H54 (cell line): ENCODE measurements around the gene NDRG2.
"Not testable (repeated sequence)": the region's sequence is repeated elsewhere in the genome, so short reads cannot be mapped to it uniquely, and the experiment has no call there.

ENCODE experiments used
- DNase-seq: peaks from one replicate; pipeline ENCODE4 v3.0.0; 2011; ENCODE audit warnings: low spot score, mixed read lengths; ENCODE audit not compliant: insufficient read length
- FAIRE-seq: peaks from 3 replicates; lab custom pipeline; 2011; peaks lifted over from hg19 to GRCh38; lab: Jason Lieb, UNC
- POLR2A ChIP-seq: IDR thresholded peaks from 2 replicates; pipeline ENCODE4 v1.6.1; 2011; ENCODE audit warnings: low read depth, mild to moderate bottlenecking, low read length

Gene NDRG2

DNA sequence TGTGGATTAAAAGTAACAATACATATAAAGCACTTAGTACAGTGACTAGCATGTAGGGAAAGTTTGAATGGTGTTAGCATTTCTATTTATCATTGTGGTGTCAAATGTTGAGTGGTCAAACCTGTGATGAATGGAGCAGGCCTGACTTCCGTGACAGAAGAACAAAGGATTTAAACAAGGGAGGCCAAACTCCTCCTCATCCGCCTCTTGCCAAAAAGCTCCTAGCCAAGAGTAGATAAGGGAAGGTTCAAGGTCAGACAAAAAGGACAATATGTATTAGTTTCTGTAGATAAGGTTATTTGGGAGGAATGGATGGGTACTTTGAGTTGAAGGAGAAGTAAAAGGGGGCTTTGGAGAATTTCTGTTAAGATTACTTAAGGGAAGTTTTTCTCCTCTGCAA, 23.8 kb upstream of the NDRG2 start:
- FAIRE-seq, result no peak
- TF ChIP-seq POLR2A, result no peak
- DNase-seq, result no peak

DNA sequence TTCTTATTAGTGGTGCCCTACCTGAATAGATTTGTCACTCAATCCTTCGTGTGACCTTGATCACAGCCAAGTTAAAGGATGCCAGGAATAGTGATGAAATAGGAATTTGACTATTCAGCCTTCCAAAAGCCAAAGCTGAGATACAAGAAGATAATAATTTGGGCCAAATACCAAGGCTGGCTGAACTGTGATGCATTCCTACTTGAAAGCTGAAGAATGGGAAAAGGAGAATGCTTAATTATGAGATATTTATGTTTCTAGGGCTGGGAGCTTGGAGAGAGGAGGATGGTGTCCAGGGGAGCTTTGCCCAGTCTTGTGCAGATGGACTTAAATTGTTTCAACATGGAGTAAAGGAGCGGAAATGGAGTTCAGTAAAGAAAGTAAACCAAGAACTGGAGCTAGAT, 22.5 kb upstream of the NDRG2 start:
- no peak for TF ChIP-seq POLR2A
- DNase-seq (no peak), FAIRE-seq (no peak)

DNA sequence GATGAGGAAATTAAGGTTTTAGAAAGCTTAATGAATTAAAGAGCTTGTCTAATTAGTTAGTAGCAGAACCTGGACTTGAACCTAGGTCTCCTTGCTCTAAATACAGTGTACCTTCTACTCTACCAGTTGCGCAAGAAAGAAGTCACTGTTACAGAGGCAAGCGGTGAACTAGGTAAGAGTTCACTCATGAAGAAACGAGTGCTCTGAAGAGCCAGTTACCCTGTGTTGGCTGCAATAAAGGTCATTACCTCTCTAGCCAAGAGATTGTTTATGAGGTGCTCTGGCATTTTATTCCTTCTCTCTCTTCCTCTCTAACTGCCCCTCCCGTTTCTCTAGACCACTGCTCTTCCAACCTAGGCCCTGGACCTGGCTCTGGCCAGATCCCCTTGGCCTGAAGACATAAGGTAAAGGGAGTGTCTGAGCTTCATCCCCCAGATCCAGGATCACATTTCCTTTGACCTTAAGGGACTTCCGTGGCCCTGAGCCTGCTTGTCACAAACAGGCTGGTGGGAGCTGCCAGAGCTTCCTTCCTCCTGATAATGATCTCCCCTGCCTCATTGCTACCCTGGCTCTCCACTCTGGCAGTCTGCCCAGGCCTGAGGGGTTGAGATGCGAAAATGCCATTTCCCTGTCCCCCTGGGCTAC, 19.2 kb upstream of the NDRG2 start:
- DNase-seq (no peak), FAIRE-seq (no peak)
- no peak for TF ChIP-seq POLR2A

DNA sequence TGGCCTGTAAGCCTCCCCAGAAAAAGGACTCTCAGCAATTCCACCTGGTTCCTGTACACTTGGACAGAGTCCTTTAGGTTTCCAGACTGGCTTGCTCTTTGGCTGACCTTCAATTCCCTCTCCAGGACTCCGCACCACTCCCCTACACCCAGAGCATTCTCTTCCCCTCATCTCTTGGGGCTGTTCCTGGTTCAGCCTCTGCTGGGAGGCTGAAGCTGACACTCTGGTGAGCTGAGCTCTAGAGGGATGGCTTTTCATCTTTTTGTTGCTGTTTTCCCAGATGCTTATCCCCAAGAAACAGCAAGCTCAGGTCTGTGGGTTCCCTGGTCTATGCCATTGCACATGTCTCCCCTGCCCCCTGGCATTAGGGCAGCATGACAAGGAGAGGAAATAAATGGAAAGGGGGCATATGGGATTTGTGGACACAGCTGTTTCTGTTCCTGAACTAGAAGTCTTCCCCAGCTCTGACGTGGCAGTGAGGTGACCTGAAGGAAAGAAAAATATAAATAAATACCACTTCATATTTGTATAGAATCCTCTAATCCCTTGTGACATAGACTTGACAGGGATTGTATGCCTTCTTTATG, 18.6 kb upstream of the NDRG2 start:
- no peak for TF ChIP-seq POLR2A
- no peak for FAIRE-seq
- DNase-seq, result no peak

DNA sequence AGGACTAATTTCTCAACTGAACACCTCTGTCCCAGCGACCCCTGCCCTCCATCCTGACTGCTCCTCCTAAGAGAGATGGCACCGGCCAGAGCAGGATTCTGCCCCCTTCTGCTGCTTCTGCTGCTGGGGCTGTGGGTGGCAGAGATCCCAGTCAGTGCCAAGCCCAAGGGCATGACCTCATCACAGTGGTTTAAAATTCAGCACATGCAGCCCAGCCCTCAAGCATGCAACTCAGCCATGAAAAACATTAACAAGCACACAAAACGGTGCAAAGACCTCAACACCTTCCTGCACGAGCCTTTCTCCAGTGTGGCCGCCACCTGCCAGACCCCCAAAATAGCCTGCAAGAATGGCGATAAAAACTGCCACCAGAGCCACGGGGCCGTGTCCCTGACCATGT, 18.1 kb upstream of the NDRG2 start:
- FAIRE-seq, result no peak
- TF ChIP-seq POLR2A, result no peak
- DNase-seq, result no peak

DNA sequence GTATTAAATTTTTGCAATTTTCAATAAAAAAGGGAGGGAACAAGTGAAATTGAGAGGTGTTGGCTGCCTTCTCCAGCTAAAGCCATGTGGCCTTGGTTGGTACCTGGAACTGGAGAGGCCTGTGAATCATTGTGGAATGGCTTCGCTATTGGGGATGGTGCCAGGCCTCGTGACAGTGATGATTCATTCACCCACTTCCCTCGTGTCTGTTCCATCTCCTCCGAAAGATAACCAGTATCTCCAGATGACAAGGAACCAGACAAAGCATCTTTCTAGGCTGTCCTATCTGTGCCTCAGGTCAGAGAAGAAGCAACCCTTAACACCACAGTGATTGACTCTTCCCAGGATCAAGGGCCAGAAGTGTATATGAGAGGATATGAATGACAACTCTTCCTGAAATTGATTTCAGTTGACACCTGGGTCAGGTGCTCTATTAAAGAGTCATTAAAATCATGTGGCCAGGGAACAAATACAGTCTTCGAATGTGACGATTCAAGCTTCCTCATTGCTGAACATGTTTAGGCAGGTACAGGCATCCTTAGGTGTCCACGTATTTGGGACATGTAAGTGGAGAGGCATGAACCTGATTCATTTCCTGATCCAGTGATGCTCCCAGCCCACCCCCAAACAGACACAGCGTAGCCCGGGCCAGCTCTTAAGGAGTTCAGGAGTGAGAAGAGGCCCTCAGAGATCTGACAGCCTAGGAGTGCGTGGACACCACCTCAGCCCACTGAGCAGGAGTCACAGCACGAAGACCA, 17.0 kb upstream of the NDRG2 start, which contains the start of gene RNASE7:
RNASE7 (plus strand) TSS at position 687 of the 758 bp plus-strand sequence. CDS start 631 bp downstream, outside the sequence.
- no peak for TF ChIP-seq POLR2A
- DNase-seq (no peak), FAIRE-seq (no peak)

DNA sequence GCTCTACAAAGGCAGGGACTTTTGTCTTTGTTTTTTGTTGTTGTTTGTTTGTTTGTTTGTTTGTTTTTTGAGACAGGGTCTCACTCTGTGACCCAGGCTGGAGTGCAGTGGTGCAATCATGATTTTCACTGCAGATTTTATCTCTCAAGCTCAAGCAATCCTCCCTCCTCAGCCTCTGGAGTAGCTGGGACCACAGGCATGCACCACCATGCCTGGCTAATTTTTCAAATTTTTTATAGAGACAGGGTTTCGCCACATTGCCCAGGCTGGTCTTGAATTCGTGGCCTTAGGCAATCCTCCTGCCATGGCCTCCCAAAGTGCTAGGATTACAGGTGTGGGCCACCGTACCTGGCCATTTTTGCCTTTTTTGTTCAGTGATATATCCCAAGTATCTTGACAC, 16.1 kb upstream of the NDRG2 start:
- not testable (repeated sequence) for DNase-seq

DNA sequence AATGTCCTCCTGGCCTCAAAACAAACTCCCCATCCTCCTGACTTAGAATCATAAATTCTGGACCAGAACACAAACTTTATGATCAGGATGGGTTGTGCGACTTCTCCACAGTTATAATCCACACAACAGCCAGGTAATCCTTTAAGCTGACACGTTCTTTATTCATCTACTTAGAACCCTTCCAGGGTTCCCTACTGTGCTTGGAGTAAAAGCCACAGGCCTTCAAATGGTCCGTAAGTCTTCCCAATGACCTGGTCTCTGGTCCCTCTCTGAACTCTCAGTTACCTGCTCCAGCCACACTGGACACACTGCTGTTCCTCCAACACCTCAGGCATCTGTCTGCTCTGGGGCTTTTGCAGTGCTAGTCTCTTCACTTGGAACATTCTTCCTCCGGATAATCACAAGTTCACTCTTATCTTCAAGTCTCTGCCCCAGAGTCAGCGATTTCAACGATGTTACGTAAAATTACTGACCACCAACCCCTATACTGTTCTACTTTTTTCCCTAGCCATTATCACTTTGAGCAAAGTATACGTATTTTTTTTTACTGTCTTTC, 15.6 kb upstream of the NDRG2 start:
- no peak for TF ChIP-seq POLR2A
- DNase-seq, result no peak
- no peak for FAIRE-seq

More for the DNA sequence above, 16.1 kb upstream of the NDRG2 start:
- FAIRE-seq, result not testable (repeated sequence)

DNA sequence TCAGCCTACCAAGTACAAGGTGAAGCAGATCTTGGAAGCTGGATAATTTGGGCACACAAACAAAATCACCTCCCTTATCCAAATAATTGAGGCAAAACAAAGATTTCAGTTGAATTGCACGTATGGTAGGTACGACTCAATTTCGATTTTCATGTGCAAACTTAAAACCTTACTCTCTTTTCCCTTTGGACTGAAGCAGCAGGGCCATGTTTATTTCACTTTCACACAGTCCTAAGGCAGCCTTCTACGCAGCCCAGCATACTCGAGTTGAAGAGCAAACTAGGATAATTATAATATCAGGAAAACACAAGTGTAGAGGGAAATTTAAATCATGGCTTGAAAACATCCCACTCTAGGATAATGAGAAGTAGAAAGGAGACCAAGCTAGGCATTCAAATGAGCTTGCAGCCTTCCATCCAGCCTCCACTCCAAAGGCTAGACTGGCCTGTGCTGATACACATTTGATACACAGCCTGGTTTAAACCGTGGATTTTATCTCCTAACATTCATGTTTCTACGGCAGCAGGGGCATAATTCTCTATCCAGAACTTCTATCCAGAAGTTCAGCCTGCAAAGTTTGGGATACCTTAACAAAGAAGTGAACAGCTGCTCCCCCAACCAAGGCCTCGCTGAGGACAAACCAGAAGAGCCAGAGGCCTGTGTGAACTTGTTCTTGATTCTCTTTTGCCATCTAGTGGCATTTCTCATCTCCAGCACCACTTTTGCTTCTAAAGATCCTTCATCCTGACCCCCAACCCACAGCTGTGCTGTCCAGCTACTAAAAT, 14.9 kb upstream of the NDRG2 start:
- DNase-seq (no peak), FAIRE-seq (no peak)
- TF ChIP-seq POLR2A, result no peak

DNA sequence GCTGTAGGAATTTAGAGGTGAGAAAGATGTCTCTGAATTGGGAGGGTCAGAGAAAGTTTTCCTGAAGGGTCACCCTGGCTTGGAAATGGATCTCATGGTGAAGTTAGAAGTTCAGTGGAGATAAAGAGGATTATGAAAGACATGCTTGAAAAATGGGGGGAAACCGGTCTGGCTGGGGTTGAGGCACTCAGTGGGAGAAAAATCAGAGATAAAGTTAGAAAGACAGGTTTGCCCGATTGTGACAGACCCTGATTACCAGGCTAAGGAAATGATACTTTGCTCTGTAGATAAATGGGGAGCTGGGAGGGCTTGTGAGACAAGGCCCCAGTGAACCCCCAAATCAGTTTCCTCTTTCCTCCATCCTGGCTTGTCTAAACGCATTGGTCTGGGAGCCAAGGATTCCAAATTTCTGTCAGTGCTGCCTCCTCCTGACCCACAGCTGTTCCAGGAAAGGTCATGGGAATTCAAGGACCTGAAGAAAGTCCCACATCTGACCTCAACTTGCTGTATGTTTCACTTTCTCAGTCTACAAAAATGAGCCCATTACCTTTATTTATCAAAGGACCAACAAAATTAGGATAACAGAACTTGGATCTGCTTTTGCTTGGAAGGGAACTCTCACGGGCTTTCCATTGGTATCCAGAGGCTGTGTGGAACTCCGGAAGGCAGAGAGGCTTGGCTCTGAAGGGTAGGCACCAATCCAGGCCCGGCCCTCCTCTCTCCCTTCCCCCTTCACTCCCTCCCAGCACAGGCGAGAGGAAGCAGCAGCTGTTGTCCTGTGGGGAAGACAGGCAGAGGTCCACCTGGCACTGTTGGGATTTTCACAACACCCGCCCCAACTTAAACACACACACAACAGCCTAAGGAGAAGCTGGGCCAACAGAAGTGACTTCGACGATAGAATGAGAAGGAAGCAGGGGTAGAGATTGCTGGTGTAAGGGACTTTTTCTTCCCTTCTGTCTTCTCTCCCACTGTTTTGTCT, 13.9 kb upstream of the NDRG2 start:
- FAIRE-seq, result no peak
- DNase-seq, result no peak
- TF ChIP-seq POLR2A, result no peak

DNA sequence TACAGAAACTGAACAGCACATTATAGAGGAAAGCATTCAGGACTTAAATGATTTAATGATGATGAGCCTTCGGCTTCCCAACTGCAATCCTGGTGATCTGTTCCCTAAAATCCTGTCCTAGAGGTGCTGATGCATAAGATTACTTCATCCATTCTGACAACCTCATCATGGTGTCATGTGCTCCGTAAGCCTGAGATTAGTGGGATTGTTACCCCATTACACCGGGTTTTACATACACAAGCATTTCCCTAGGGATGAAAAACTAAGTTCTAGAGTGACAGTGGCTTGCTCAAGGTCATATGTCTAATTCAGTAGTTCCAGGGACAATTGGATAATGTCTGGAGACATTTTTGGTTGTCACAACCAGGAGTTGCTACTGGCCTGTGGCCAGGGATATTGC, 12.3 kb upstream of the NDRG2 start:
- no peak for FAIRE-seq
- TF ChIP-seq POLR2A, result no peak
- no peak for DNase-seq

DNA sequence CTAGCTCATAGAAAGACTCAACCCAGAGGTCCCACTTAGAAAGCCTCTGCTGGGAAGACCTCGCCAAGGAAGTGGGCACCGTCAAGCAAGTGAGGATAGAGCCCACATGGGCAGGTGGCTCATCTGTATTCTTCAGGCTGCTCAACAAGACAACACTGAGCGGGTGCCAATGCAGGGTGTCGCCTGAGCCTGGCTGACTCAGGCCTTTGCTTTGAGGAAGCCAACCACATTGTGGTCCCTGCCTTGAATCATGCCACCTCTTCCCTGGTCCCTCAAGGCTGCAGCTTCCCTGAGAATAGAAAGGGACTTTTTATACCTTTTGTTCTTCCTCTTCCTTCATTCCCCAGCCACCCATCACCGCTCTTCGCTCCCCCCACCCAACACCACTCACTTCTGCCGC, 11.9 kb upstream of the NDRG2 start:
- TF ChIP-seq POLR2A, result no peak
- no peak for DNase-seq
- no peak for FAIRE-seq
